Caco-2 (cell line): Measurements from ENCODE around the gene ATG9B. TPM values are rescaled to one million over a fixed set of nuclear protein-coding genes. Genes with fewer than 3 reads are reported as not detected.

Experiments used
- BruUV-seq: library from RNA; stranded (reverse); fragments of 400-500 nt; replicated peaks from 2 replicates; lab custom pipeline; 2021; lab: Mats Ljungman, UMichigan
- CTCF ChIA-PET: fragments of 300-600 bp; sonication (Branson Sonifier 250); formaldehyde crosslinking; loops from one replicate; lab custom pipeline; 2022; ENCODE audit warnings: antibody characterized with exemption; lab: Charles Lee
- POLR2A ChIA-PET: fragments of 300-600 bp; sonication (Branson Sonifier 250); formaldehyde crosslinking; loops from one replicate; lab custom pipeline; 2022; ENCODE audit warnings: antibody characterized with exemption; lab: Charles Lee
- DNase-seq, 2 experiments: peaks; one replicate each; pipeline versions ENCODE4 v3.0.0 to v3.0.0-alpha.2; 2020 to 2022
- H3K27me3 ChIP-seq: replicated peaks from 2 replicates; pipeline ENCODE4 v1.6.0; 2011; ENCODE audit warnings: low read length; ENCODE audit not compliant: control insufficient read depth, insufficient read depth
- H3K36me3 ChIP-seq: 2 replicates; pipeline ENCODE4 v1.5.1; 2011; ENCODE audit warnings: low read length; ENCODE audit not compliant: control insufficient read depth, insufficient read depth
- H3K4me1 ChIP-seq: fragments of 250-450 bp; sonication (Bioruptor Pico); 2 replicates; pipeline ENCODE4 v1.5.1; 2020; ENCODE audit warnings: mild to moderate bottlenecking
- H3K4me3 ChIP-seq: 2 replicates; pipeline ENCODE4 v1.5.1; 2011; ENCODE audit warnings: low read depth, mild to moderate bottlenecking, control low read depth, low read length
- H3K9me3 ChIP-seq: fragments of 250-450 bp; sonication (Bioruptor Pico); 2 replicates; pipeline ENCODE4 v1.5.1; 2020; ENCODE audit warnings: mild to moderate bottlenecking, moderate library complexity
- H3K27ac Mint-ChIP-seq: one replicate; pipeline ENCODE4 v1.8.0; 2022; ENCODE audit warnings: mixed read lengths; ENCODE audit not compliant: unreplicated experiment
- H3K27me3 Mint-ChIP-seq: one replicate; pipeline ENCODE4 v1.8.0; 2022; ENCODE audit warnings: mixed read lengths; ENCODE audit not compliant: insufficient read depth, unreplicated experiment
- H3K36me3 Mint-ChIP-seq: one replicate; pipeline ENCODE4 v1.8.0; 2022; ENCODE audit warnings: mild to moderate bottlenecking, mixed read lengths; ENCODE audit not compliant: insufficient read depth, unreplicated experiment
- H3K4me1 Mint-ChIP-seq: one replicate; pipeline ENCODE4 v1.8.0; 2022; ENCODE audit warnings: low read depth, mixed read lengths; ENCODE audit not compliant: unreplicated experiment
- H3K4me3 Mint-ChIP-seq: one replicate; pipeline ENCODE4 v1.8.0; 2022; ENCODE audit warnings: mild to moderate bottlenecking, moderate library complexity, mixed read lengths; ENCODE audit not compliant: unreplicated experiment
- H3K9me3 Mint-ChIP-seq: one replicate; pipeline ENCODE4 v1.8.0; 2022; ENCODE audit warnings: mixed read lengths; ENCODE audit not compliant: unreplicated experiment
- intact Hi-C: fragments of 100-400 bp; cut with micrococcal nuclease; formaldehyde crosslinking; loops from one replicate; pipeline ENCODE4 v1.10.0; 2022; ENCODE audit not compliant: unreplicated experiment
- total RNA-seq: library from RNA; stranded (reverse); gene quantifications from 2 replicates; pipeline ENCODE4 v1.2.3, GENCODE V29; 2022
- TF ChIP-seq, protein P1 (sequence below), 2 experiments: fragments of 200-600 bp in 1 of 2; IDR thresholded peaks; 1 replicate in 1 of 2; 2 replicates in 1 of 2; pipeline versions ENCODE4 v1.5.1 to v1.8.0; 2011 to 2022; ENCODE audit warnings: antibody characterized with exemption in 1 of 2, control low read depth in 1 of 2, inconsistent platforms in 1 of 2, low read depth in 1 of 2, low read length in 1 of 2, mild to moderate bottlenecking in 1 of 2, moderate library complexity in 1 of 2; ENCODE audit not compliant: insufficient read depth in 1 of 2, severe bottlenecking in 1 of 2, unreplicated experiment in 1 of 2

Gene ATG9B
- total RNA-seq, 1 experiment from 2014 or later, result 4.3 TPM

DNA sequence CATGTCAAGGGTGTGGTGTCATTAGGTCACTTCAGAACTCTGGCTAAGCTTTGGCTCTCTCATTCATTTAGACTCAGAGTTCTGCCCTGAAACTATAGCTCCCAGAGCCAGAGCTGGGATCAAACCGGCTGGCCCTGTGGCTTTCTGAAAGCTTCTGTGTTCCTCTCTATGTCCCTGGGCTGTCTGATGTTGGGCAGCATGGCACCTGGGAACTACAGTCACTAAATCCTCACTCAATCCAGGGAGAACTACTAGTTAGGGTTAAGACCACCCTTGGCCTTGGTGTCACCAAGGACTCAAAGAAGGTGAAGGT, 13.2 kb downstream of the ATG9B start:
- H3K9me3 ChIP-seq, result no peaks in the 10 kb centered on the region
- H3K4me3 ChIP-seq, result no peak overlapping the region

DNA sequence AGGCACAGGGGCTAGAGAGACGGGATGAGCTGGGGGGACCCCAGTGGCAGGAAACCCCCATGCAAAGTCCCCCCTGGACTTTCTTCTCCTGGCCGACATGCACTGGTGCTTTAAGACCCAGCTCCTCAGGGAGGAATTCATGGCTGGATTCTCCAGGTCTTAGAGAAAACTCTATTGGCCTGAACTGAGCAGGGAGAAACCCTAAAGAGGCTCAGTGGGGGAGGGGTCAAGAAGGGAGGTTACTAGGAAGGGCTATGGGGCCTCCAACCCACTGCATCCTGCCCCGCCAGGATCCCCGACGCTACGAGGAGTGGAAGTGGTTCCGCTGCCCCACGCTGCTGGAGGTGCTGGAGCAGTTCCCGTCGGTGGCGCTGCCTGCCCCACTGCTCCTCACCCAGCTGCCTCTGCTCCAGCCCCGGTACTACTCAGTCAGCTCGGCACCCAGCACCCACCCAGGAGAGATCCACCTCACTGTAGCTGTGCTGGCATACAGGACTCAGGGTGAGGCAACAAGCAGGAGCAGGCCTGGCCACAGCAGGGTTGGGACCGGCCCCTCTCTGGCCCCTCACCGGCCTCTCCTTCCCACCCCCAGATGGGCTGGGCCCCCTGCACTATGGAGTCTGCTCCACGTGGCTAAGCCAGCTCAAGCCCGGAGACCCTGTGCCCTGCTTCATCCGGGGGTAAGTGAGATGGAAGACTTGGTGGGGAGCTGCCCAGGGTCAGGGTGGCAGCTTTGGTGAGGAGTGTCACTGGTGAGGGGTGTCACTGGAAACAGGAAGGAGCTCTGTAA, 13.8 kb downstream of the ATG9B start:
- Mint-ChIP-seq H3K27ac (peak overlapping the region; percentile 67), H3K36me3 (no peaks in the 10 kb centered on the region), H3K9me3 (no peaks in the 10 kb centered on the region), H3K4me3 (no peak overlapping the region), H3K4me1 (peaks cover 10% of the 10 kb centered on the region), H3K27me3 (no peaks in the 10 kb centered on the region)
- Histone ChIP-seq H3K27me3 (no peaks in the 10 kb centered on the region), H3K36me3 (no peaks in the 10 kb centered on the region), H3K9me3 (no peaks in the 10 kb centered on the region), H3K4me3 (no peak overlapping the region), H3K4me1 (peaks cover 23% of the 10 kb centered on the region)
- CTCF ChIA-PET, result interaction anchor here (1.3 to 1.6 kb wide), 2 partner anchors 8 to 24 kb away, joined by 3 to 7 read pairs; no protein-coding TSS in a partner anchor
- no TSS peak for BruUV-seq
- DNase-seq, result no peak
- TF ChIP-seq, protein P1, sequence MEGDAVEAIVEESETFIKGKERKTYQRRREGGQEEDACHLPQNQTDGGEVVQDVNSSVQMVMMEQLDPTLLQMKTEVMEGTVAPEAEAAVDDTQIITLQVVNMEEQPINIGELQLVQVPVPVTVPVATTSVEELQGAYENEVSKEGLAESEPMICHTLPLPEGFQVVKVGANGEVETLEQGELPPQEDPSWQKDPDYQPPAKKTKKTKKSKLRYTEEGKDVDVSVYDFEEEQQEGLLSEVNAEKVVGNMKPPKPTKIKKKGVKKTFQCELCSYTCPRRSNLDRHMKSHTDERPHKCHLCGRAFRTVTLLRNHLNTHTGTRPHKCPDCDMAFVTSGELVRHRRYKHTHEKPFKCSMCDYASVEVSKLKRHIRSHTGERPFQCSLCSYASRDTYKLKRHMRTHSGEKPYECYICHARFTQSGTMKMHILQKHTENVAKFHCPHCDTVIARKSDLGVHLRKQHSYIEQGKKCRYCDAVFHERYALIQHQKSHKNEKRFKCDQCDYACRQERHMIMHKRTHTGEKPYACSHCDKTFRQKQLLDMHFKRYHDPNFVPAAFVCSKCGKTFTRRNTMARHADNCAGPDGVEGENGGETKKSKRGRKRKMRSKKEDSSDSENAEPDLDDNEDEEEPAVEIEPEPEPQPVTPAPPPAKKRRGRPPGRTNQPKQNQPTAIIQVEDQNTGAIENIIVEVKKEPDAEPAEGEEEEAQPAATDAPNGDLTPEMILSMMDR (IDR thresholded peaks at IDR 0.05; ENCODE audit: insufficient read depth in 1 of 2, low read depth in 1 of 2, low read length in 1 of 2, severe bottlenecking in 1 of 2, unreplicated experiment in 1 of 2), result no peak
- intact Hi-C loops, result loop anchor here (5.0 kb wide), 1 partner anchor 102 kb away; no protein-coding TSS in a partner anchor
- POLR2A ChIA-PET, result no interaction called here

More for the DNA sequence above, 13.2 kb downstream of the ATG9B start:
- BruUV-seq, result no TSS peak
- no peak for DNase-seq
- Mint-ChIP-seq H3K4me3 (no peak overlapping the region), H3K27ac (peak overlapping the region; percentile 67), H3K9me3 (no peaks in the 10 kb centered on the region), H3K4me1 (peaks cover 10% of the 10 kb centered on the region), H3K27me3 (no peaks in the 10 kb centered on the region), H3K36me3 (no peaks in the 10 kb centered on the region)
- H3K27me3 ChIP-seq, result no peaks in the 10 kb centered on the region
- peaks cover 23% of the 10 kb centered on the region for H3K4me1 ChIP-seq
- no peaks in the 10 kb centered on the region for H3K36me3 ChIP-seq
- intact Hi-C loops, result loop anchor here (5.0 kb wide), 1 partner anchor 101 kb away; no protein-coding TSS in a partner anchor
- TF ChIP-seq, protein P1 (IDR thresholded peaks at IDR 0.05; ENCODE audit: insufficient read depth in 1 of 2, low read depth in 1 of 2, low read length in 1 of 2, severe bottlenecking in 1 of 2, unreplicated experiment in 1 of 2), result no peak
- ChIA-PET POLR2A (no interaction called here), CTCF (interaction anchor here (1.3 kb wide), 1 partner anchor 25 kb away, joined by 3 read pairs; no protein-coding TSS in a partner anchor)

DNA sequence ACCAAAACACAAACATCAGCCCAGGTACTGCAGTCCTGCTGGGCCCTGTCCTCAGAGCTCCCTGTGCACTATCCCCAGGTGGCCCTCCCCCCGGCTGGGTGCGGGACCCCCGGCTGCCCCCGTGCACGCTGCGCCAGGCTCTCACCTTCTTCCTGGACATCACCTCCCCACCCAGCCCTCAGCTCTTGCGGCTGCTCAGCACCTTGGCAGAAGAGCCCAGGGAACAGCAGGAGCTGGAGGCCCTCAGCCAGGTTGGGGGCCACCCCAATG, 14.3 kb downstream of the ATG9B start:
- Mint-ChIP-seq H3K9me3 (no peaks in the 10 kb centered on the region), H3K4me3 (no peak overlapping the region), H3K27me3 (no peaks in the 10 kb centered on the region), H3K36me3 (no peaks in the 10 kb centered on the region), H3K27ac (no peak overlapping the region), H3K4me1 (peaks cover 10% of the 10 kb centered on the region)
- no peak overlapping the region for H3K4me3 ChIP-seq
- no TSS peak for BruUV-seq
- TF ChIP-seq, protein P1 (IDR thresholded peaks at IDR 0.05; ENCODE audit: insufficient read depth in 1 of 2, low read depth in 1 of 2, low read length in 1 of 2, severe bottlenecking in 1 of 2, unreplicated experiment in 1 of 2), result no peak
- intact Hi-C loops, result loop anchor here (5.0 kb wide), 1 partner anchor 102 kb away; no protein-coding TSS in a partner anchor
- DNase-seq, result no peak
- H3K36me3 ChIP-seq, result no peaks in the 10 kb centered on the region
- peaks cover 23% of the 10 kb centered on the region for H3K4me1 ChIP-seq
- ChIA-PET POLR2A (no interaction called here), CTCF (interaction anchor here (0.6 to 1.6 kb wide), 5 partner anchors 8 to 109 kb away, joined by 3 to 7 read pairs (median 5); no protein-coding TSS in a partner anchor)
- no peaks in the 10 kb centered on the region for H3K9me3 ChIP-seq
- H3K27me3 ChIP-seq, result no peaks in the 10 kb centered on the region
